ENCODE results near the gene SMIM41. TPM values are rescaled to one million over a fixed set of nuclear protein-coding genes. Genes with fewer than 3 reads are reported as not detected.

SMIM41 gene
- total and polyA plus RNA-seq, 7 donors: 0.41 to 5.7 (median 0.88) TPM; not detected in 3

- Histone ChIP-seq H3K27ac (peak overlapping the region; percentile 63 to 87 (median 80)), H3K9me3 (no peaks in the 10 kb centered on the region), H3K4me1 (peaks cover 0 to 46% (median 38%) of the 10 kb centered on the region in 4 donors), H3K4me3 (no peak overlapping the region), H3K27me3 (no peaks in the 10 kb centered on the region), H3K36me3 (no peaks in the 10 kb centered on the region)
- intact Hi-C loops (cut with DNase I): no loop called here
- 41 to 74% methylated on average over 6 of the region's 6 CpGs for WGBS, 2 donors
- no peak for TF ChIP-seq EP300 (IDR thresholded peaks at IDR 0.05)
- peak; percentile 61 for DNase-seq
Observed at GRCh38 chr12:52149182-52149641, 69.7 kb downstream of the SMIM41 start.

GRCh38 chr12:52149651-52150241 lies 70.2 kb downstream of the SMIM41 start:
- Histone ChIP-seq H3K36me3 (no peaks in the 10 kb centered on the region), H3K27me3 (no peaks in the 10 kb centered on the region), H3K9me3 (no peaks in the 10 kb centered on the region), H3K27ac (peak overlapping the region; percentile 63 to 87 (median 80)), H3K4me3 (no peak overlapping the region), H3K4me1 (peaks cover 0 to 46% (median 38%) of the 10 kb centered on the region in 4 donors)
- DNase-seq: peak; percentile 48
- intact Hi-C loops (cut with DNase I): loop anchor here (5.0 to 10.0 kb wide), 2 partner anchors 435 to 833 kb away; no protein-coding TSS in a partner anchor
- 82 to 89% methylated on average over 5 of the region's 5 CpGs for WGBS, 2 donors
- TF ChIP-seq CTCF (IDR thresholded peaks at IDR 0.05) (no peak), POLR2AphosphoS5 (IDR thresholded peaks at IDR 0.05) (no peak), EP300 (IDR thresholded peaks at IDR 0.05) (no peak), POLR2A (IDR thresholded peaks at IDR 0.05) (no peak)

GRCh38 chr12:52151153-52151836 lies 71.8 kb downstream of the SMIM41 start:
- no peak overlapping the region for H3K4me3 ChIP-seq
- DNase-seq: no peak
- peaks cover 0 to 46% (median 37%) of the 10 kb centered on the region in 4 donors for H3K4me1 ChIP-seq
- H3K27me3 ChIP-seq: no peaks in the 10 kb centered on the region
- 90% methylated on average over 10 of the region's 10 CpGs for WGBS, 2 donors
- H3K27ac ChIP-seq: peak overlapping the region in 2 of 4 donors; percentile 2 to 33
- no peaks in the 10 kb centered on the region for H3K36me3 ChIP-seq
- no peaks in the 10 kb centered on the region for H3K9me3 ChIP-seq
- intact Hi-C loops (cut with DNase I): loop anchor here (5.0 to 10.0 kb wide), 2 partner anchors 434 to 831 kb away; no protein-coding TSS in a partner anchor
- no peak for TF ChIP-seq POLR2A (IDR thresholded peaks at IDR 0.05)

- no peak for TF ChIP-seq POLR2AphosphoS5 (IDR thresholded peaks at IDR 0.05)
- TF ChIP-seq CTCF (IDR thresholded peaks at IDR 0.05): peak; percentile 62 to 96 (median 82)
- Histone ChIP-seq H3K36me3 (no peaks in the 10 kb centered on the region), H3K9me3 (no peaks in the 10 kb centered on the region), H3K27ac (peak overlapping the region in 3 of 4 donors; percentile 33 to 46 (median 44)), H3K4me1 (peaks cover 0 to 38% (median 30%) of the 10 kb centered on the region in 4 donors), H3K4me3 (peak overlapping the region in 3 of 4 donors; percentile 42 to 48 (median 44)), H3K27me3 (no peaks in the 10 kb centered on the region)
- peak; percentile 84 for DNase-seq
- WGBS, 2 donors: 3 to 11% methylated on average over 63 of the region's 63 CpGs
- intact Hi-C loops (cut with DNase I): loop anchor here (2.0 to 10.0 kb wide), 3 partner anchors 433 to 830 kb away; no protein-coding TSS in a partner anchor
Observed at GRCh38 chr12:52151837-52152783, 72.6 kb downstream of the SMIM41 start.

- H3K4me3 ChIP-seq: no peak overlapping the region
- WGBS, 2 donors: 79 to 92% methylated on average over 5 of the region's 5 CpGs
- no peaks in the 10 kb centered on the region for H3K36me3 ChIP-seq
- no peak for DNase-seq
- TF ChIP-seq EP300 (IDR thresholded peaks at IDR 0.05): no peak
- TF ChIP-seq POLR2A (IDR thresholded peaks at IDR 0.05): no peak
- TF ChIP-seq POLR2AphosphoS5 (IDR thresholded peaks at IDR 0.05): no peak
- TF ChIP-seq CTCF (IDR thresholded peaks at IDR 0.05): no peak
- H3K27me3 ChIP-seq: no peaks in the 10 kb centered on the region
- H3K9me3 ChIP-seq: no peaks in the 10 kb centered on the region
- H3K27ac ChIP-seq: no peak overlapping the region
- intact Hi-C loops (cut with DNase I): loop anchor here (2.0 to 10.0 kb wide), 3 partner anchors 432 to 829 kb away; no protein-coding TSS in a partner anchor
- peaks cover 0 to 30% (median 22%) of the 10 kb centered on the region in 4 donors for H3K4me1 ChIP-seq
Observed at GRCh38 chr12:52152905-52153317, 73.4 kb downstream of the SMIM41 start.

All from sigmoid colon (tissue), 7 donors.